ENCODE measurements around the gene MICAL2. TPM values are rescaled to one million over a fixed set of nuclear protein-coding genes. Genes with fewer than 3 reads are reported as not detected.

Gene MICAL2
- total RNA-seq, 1 donor from 2014 or later = 0.27 TPM

DNA sequence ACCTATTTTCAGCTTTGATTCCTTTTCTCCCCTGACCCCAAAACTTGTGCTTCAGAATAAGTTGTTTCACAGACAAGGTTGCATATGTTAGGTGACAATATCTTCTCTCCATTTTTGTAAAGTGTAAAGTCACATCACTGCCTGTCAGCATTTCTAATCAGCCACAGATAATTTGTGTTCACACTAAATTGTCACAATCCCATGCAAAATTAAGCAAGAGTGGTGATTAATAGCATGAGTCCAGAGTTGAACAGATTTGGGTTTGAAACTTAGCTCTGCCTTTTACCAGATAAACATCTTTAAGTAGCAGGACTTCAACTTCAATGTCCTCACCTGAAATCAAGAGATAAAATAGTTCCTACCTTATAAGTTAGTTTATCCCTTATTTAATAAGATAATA is 80.1 kb downstream of the MICAL2 start:
- no peak overlapping the region for H3K27ac Mint-ChIP-seq
- TF ChIP-seq, protein P1, sequence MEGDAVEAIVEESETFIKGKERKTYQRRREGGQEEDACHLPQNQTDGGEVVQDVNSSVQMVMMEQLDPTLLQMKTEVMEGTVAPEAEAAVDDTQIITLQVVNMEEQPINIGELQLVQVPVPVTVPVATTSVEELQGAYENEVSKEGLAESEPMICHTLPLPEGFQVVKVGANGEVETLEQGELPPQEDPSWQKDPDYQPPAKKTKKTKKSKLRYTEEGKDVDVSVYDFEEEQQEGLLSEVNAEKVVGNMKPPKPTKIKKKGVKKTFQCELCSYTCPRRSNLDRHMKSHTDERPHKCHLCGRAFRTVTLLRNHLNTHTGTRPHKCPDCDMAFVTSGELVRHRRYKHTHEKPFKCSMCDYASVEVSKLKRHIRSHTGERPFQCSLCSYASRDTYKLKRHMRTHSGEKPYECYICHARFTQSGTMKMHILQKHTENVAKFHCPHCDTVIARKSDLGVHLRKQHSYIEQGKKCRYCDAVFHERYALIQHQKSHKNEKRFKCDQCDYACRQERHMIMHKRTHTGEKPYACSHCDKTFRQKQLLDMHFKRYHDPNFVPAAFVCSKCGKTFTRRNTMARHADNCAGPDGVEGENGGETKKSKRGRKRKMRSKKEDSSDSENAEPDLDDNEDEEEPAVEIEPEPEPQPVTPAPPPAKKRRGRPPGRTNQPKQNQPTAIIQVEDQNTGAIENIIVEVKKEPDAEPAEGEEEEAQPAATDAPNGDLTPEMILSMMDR (IDR thresholded peaks at IDR 0.05) = no peak
- H3K36me3 Mint-ChIP-seq (ENCODE audit: low read depth) = no peaks in the 10 kb centered on the region
- H3K4me1 Mint-ChIP-seq = peaks cover 5% of the 10 kb centered on the region
- H3K27me3 Mint-ChIP-seq = no peaks in the 10 kb centered on the region
- no peak for DNase-seq
- intact Hi-C loops (cut with micrococcal nuclease) = no loop called here
- no peak overlapping the region for H3K4me3 Mint-ChIP-seq
- POLR2A ChIA-PET = no interaction called here
- no peaks in the 10 kb centered on the region for H3K9me3 Mint-ChIP-seq
- CTCF ChIA-PET = no interaction called here
- ATAC-seq (ENCODE audit: low read depth) = no peak

DNA sequence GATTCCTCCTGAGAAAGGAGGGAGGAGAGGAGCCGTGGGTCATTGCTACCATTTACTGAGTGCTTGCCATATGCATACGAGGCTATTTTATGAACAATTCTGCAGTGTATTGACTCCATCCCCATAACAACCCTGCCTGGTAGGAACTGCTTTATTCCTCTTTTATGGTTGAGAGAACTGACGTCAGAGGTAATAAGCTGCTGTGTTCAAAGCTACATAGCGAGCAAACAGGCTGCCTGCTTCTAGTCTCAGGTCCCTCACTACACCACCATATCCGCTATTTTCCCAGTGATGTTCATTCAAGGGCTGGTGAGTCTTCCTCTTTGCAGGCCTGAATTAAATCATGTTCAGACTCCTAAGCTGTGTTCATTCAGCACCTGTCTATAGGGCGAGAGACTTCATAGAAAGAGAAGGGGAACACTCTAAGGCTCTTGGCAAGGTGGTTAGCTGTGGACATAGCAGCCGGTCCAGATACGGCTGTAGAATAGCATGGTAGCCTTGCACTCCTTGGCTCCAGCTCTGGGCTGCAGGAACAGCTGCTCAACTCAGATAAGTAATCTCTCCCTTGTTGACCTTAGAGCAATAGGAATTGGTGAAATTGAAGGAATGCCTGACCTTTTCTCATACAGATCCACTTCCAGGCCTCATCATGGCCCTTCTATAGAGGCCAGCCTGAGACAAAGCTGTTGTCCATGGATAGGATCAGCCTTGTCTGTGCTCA is 82.6 kb downstream of the MICAL2 start:
- Mint-ChIP-seq H3K36me3 (ENCODE audit: low read depth) (no peaks in the 10 kb centered on the region), H3K9me3 (no peaks in the 10 kb centered on the region), H3K4me1 (peaks cover 5% of the 10 kb centered on the region), H3K4me3 (no peak overlapping the region), H3K27me3 (no peaks in the 10 kb centered on the region), H3K27ac (no peak overlapping the region)
- intact Hi-C loops (cut with micrococcal nuclease) = no loop called here
- ATAC-seq (ENCODE audit: low read depth) = no peak
- no peak for DNase-seq
- TF ChIP-seq, protein P1 (IDR thresholded peaks at IDR 0.05) = no peak
- POLR2A ChIA-PET = no interaction called here
- CTCF ChIA-PET = no interaction called here

DNA sequence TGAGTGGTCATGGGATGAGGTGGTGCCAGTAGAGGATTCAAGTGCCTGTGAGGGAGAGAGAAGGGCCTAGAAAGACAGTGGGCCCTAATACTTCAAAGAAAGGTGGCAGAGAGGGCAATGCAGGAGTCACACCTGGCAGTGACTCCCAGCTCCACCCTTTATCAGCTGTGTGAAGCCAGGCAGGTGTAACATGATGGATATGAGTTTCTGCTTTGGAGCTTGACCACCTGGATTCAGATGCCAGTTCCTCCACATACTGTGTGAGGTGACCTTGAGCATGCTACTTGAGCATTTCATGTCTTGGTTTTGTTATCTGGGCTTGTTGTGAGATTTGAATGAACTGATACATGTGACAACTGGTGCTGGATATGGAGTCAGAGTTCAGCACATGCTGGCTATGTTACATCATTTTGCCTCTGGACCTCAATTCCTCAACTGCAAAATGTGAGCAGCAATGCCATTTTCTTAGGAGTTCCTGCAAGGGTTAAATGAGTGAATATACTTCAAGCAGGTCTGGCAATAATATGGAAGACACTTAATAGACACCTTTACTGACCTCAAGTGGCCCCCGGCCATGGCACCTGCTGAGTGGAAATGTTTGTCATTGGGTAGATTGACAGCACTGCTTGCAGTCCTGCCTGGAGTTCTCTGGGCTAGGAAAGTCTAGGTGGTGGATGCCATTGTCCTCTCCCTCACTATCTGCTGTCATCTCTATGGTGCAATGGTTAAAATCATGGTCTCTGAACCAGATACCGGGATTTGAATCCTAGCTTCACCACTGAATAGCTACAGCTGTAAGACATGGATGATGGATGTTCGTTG is 83.3 kb downstream of the MICAL2 start:
- ChIA-PET CTCF (interaction anchor here (0.9 kb wide), 1 partner anchor 12 kb away, joined by 3 read pairs; no protein-coding TSS in a partner anchor), POLR2A (no interaction called here)
- H3K9me3 Mint-ChIP-seq = no peaks in the 10 kb centered on the region
- H3K27me3 Mint-ChIP-seq = no peaks in the 10 kb centered on the region
- H3K4me3 Mint-ChIP-seq = no peak overlapping the region
- TF ChIP-seq, protein P1 (IDR thresholded peaks at IDR 0.05) = no peak
- DNase-seq (no peak), ATAC-seq (ENCODE audit: low read depth) (no peak)
- H3K27ac Mint-ChIP-seq = no peak overlapping the region
- no peaks in the 10 kb centered on the region for H3K36me3 Mint-ChIP-seq (ENCODE audit: low read depth)
- peaks cover 5% of the 10 kb centered on the region for H3K4me1 Mint-ChIP-seq
- intact Hi-C loops (cut with micrococcal nuclease) = no loop called here

DNA sequence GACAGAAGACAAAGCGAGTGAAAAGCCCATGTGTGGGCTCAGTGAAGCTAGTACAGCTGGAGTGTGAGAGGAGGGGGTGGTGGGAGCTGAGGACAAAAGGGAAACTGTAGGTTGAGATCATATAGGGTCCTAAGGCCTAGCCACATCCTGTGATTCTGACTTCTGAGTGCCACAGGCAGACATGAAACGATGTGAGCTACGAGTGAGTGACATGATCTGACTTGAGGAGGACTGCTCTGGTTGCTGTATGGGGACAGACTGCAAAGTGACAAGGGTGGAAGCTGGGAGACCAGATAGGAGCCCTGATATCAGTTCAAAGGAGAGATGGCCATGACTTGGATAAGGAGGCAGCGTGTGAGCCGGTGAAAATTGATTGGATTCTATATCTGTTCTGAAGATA is 85.4 kb downstream of the MICAL2 start:
- DNase-seq (no peak), ATAC-seq (ENCODE audit: low read depth) (no peak)
- Mint-ChIP-seq H3K9me3 (no peaks in the 10 kb centered on the region), H3K36me3 (ENCODE audit: low read depth) (no peaks in the 10 kb centered on the region), H3K27ac (no peak overlapping the region), H3K4me1 (no peaks in the 10 kb centered on the region), H3K27me3 (no peaks in the 10 kb centered on the region), H3K4me3 (no peak overlapping the region)
- POLR2A ChIA-PET = no interaction called here
- TF ChIP-seq, protein P1 (IDR thresholded peaks at IDR 0.05) = no peak
- intact Hi-C loops (cut with micrococcal nuclease) = no loop called here
- CTCF ChIA-PET = no interaction called here

DNA sequence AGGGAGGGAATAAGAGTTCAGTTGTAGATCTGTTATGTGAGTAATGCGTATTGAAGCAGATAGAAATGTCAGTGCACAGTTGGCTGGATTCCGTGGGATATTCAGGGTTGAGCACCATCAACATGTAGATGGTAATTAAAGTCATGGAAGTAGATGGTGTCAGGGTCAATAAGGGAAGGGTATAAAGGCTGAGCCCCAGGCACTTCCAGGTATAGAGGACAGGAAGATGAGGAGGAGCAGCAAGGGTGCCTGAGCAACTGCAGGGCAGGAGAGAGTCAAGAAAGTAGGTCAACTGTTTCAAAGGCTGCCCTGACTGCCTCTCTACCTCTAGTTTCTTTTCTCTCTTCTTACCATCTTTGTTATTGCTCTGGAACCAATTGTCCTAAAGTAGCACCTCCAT is 85.9 kb downstream of the MICAL2 start:
- no peak for DNase-seq
- H3K27me3 Mint-ChIP-seq = no peaks in the 10 kb centered on the region
- H3K4me3 Mint-ChIP-seq = no peak overlapping the region
- no peak for ATAC-seq (ENCODE audit: low read depth)
- H3K9me3 Mint-ChIP-seq = no peaks in the 10 kb centered on the region
- ChIA-PET CTCF (no interaction called here), POLR2A (no interaction called here)
- no peak overlapping the region for H3K27ac Mint-ChIP-seq
- H3K4me1 Mint-ChIP-seq = no peaks in the 10 kb centered on the region
- TF ChIP-seq, protein P1 (IDR thresholded peaks at IDR 0.05) = no peak
- intact Hi-C loops (cut with micrococcal nuclease) = no loop called here
- no peaks in the 10 kb centered on the region for H3K36me3 Mint-ChIP-seq (ENCODE audit: low read depth)

Measured in activated B cell treated with CpG ODN at 0.5 μM for 24 hours (primary cell).